HuH-7.5 (cell line): ENCODE measurements around the gene GEMIN4.
"Not testable (repeated sequence)": the region's sequence is repeated elsewhere in the genome, so short reads cannot be mapped to it uniquely, and the experiment has no call there.

ENCODE experiments used
- DNase-seq: peaks from one replicate; pipeline ENCODE4 v3.0.0; 2011; ENCODE audit warnings: low spot score

The GEMIN4 gene

DNA sequence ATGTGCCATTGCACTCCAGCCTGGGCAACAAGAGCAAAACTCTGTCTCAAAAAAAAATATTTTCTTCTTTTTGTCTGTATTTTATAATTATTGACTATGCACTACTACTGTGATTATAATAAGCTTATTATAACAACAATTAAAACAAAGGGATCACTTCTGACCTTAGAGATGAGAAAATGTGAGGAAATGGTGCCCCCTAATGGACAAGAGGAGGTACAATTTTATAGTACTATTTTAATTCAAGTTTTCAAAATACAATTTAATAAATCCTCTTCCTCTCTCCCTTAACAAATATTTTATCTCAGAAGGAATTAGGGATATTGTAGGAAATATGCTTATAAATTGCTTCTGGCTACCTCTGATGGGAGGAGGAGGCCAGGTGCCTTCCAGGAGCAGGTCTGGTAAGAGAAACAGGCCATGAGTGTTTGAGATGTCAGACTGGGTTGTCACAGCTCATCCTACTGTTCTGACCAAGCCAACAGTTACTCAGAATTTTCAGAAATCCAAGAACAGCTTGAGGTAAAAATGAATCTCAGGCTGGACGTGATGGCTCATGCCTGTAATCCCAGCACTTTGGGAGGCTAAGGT lies 51.5 kb downstream of the GEMIN4 start:
- DNase-seq, result peak; percentile 19

DNA sequence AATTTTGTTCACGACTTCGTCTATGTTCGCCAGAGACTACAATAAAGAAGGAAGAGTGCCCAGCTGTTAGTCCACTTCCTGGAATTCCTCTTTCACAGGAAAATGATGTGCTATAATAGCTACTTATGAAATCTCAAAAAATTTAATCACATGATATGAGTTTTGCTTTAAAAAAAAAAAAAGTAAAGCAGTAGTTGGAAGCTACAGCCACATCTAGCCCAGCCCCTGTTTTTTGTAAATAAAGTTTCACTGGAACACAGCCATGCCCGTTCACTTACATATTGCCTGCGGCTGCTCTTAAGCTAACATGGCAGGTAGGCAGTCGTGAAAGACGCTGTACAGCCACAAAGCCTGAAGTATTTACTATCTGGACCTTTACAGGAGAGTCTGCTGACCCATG lies 52.7 kb downstream of the GEMIN4 start:
- DNase-seq, result no peak

- DNase-seq, result not testable (repeated sequence)
Observed at GRCh38 chr17:698096-698495, 54.0 kb downstream of the GEMIN4 start.

- DNase-seq, result no peak
Observed at GRCh38 chr17:697682-698081, 54.4 kb downstream of the GEMIN4 start.

- no peak for DNase-seq
Observed at GRCh38 chr17:696369-696768, 55.7 kb downstream of the GEMIN4 start.
